GM18951 (cell line): Measurements from ENCODE around the gene ARL16.

ENCODE experiments used
- POLR2A ChIP-seq: IDR thresholded peaks from 4 replicates; pipeline ENCODE4 v1.6.1; 2011; ENCODE audit warnings: mild to moderate bottlenecking; ENCODE audit not compliant: insufficient read length, insufficient read depth; ENCODE audit errors: extremely low read depth
- in situ Hi-C: fragments of 300-500 bp; cut with MboI; formaldehyde crosslinking; loops from one replicate; pipeline ENCODE4 v1.12.0; 2022; ENCODE audit warnings: low sequenced_read_pairs, mixed read lengths, inconsistent platforms; ENCODE audit not compliant: unreplicated experiment

ARL16 gene

DNA sequence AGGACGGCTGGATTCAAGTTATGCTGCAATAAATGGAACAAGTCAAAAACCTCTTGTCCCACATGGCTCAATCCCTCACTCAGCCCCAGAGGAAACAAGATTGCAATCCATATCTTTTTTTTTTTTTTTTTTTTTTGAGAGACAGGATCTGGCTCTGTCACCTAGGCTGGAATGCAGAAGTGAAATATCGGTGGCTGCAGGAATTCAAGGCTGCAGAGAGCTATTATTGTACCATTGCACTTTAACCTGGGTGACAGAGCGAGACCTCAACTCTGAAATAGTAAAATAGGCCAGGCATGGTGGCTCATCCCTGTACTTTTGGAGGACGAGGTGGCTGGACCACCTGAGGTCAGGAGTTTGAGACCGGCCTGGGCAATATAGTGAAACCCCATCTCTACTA, 24.6 kb downstream of the ARL16 start:
- in situ Hi-C loops = no loop called here
- no peak for TF ChIP-seq POLR2A

DNA sequence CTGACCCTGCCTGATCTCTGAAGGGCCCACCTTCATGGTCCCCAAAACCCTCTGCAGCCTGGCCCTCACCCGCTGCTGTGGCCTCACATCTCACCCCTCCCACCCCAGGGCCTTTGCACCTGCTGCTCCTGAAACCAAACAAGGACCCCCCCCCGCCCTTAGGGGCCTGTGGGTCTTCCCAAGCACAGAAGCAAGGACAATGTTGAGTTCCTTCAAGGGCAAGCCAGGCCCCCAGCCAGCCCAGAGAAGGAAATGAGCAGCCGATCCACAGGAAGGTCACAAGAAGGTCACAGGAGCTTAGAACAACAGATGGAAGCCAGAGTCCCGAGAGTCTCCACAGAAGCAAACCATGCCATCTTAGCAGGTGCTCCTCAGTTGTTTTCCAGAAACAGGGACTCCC, 26.8 kb downstream of the ARL16 start:
- in situ Hi-C loops = no loop called here
- TF ChIP-seq POLR2A = no peak

DNA sequence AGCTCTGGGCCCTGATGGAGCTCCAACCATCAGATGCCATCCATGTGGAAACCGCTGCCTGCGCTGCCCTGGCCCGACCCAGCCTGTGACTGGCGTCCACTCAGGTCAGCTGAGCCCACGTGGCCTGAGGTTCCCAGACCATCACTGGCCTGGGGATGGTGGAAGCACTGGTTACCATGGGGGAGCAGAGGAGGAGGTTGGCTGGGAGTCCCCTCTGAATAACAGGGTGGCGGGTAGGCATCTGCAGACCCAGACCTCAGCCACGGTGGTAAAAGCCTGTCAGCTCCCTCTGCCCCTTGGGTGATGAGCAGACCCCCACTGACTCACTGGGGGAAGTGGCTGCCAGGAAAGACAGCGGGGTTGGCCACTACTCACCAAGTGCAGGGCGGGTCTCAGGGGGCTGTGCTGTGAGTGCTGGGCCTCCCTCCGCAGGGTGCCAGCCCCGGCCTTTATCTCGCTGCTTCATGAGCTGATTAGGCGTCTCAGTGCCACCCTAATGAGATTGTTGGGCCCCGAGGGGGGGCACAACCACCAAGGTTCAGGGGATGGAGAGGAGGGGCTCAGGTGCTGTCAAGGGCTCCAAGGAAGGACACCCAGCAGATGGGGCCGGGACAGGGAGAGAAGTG, 27.4 kb downstream of the ARL16 start, which contains the start of gene PDE6G:
Gene PDE6G, minus strand, starts transcription at position 425 of the 626 bp plus-strand sequence. CDS start 3,237 bp downstream, outside the sequence.
- in situ Hi-C loops = no loop called here
- no peak for TF ChIP-seq POLR2A

DNA sequence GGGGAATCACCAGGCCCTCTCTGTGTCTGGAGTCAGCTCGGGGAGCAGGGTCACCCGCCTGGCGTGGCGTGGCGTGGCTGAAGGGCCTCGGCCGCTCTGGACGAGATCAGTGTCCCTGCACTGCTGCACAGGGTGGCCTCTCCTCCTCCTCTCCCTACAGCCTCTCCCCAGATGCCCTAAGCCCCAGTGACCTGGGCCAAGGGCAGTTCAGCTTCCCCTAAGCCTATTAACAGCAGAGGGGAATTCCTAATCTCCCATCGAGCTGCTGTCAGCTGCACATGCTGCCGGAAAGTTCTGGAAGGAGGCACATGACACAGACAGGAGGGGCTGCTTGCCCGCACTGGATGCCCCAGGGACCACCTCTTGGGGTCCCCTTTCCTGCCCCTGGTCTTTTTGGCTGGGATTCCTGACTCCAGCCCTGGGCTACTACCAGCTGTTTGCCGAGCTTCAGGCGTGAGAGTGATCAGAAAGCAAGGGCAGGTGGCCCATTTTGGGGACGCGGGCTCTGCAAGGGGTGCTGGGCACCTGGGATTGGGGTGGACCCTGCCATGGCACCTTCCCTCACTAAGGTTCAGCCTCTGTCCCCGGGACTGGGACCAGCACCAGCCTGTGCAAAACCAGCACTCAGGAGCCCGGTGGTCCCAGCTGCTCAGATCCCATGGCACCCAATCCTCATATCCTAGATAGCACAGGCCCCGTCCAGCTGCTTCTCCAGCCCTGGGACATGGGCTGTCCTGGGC, 28.0 kb downstream of the ARL16 start:
- TF ChIP-seq POLR2A = no peak
- in situ Hi-C loops = no loop called here

DNA sequence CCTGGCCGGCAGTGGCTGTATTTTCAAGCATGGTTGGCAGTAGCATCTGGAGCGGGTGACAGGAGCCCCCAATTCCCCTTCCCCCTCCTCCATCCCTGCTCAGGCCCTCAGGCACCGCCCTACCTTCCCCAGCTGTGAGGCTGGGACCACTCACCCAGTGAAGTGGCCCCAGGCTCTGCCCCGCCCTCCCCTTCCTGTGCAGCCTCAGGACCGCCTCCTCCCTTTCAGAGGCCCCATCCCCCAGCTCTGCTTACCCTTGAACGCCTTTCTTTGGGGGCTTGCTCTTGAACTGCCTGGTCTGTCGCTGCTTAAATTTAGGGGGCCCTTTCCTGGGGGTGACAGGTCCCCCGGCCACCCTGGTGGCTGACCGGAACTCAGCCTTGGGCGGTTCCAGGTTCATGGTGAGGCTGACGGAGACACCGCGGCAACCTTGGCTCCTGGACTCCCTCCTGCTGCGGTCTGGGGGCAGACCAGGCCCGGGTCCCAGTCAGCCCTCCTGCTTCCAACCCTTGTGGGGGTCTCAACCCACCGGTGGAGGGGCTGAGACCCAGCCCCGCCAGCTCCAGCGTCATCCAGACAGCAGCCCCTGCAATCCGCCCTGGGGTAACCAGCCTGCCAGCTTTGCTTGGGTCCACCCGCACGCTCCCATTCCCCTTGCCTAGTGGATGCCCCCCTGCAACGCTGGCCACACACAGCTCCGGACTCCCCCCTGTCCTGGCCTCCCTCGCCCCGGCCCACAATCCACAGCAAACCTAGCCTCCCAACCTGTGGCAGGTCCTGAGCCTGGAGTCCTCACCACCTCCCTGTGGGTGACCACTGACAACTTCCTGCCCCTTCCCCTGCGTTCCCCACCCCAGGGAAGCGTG, 30.5 kb downstream of the ARL16 start:
- in situ Hi-C loops = no loop called here
- TF ChIP-seq POLR2A = no peak

DNA sequence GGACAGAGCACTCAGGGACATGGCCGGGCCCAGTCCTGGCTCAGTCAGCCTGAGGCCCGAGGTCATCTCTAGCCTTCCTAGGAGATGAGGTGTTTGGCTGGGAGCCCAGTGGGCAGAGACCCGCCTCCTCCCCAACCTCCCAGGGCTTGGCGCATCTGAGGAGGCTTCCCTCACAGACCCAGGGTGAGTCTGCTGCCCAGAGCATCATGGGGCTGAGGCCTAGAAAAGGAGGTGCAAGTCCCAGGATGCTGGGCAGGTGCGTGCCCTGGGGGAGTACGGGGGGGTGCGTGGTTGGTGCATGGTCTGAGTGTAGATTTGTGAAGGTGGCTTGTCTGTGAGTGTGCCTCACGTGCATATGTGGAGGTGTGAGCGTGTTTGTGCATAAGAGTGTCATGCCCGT, 31.9 kb downstream of the ARL16 start:
- in situ Hi-C loops = no loop called here
- TF ChIP-seq POLR2A = no peak

DNA sequence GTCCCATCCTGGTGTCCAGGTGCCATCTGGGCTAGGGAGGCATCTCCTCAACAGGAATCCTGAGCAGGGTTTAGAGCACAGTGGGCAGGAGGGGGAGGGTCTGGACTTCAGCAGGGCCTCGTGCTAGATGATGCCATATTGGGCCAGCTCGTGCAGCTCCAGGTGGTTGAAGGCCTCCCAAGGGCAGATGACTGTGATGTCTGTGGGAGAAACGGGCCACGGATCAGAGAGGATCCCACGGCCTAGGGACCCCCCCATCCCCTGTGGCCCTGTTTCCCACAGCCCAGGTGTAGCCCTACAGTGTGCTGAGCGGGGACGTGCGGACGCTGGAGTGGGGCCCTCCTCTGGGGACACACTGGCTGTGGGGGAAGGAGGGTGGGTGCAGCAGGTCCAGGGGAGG, 32.6 kb downstream of the ARL16 start:
- in situ Hi-C loops = no loop called here
- no peak for TF ChIP-seq POLR2A

DNA sequence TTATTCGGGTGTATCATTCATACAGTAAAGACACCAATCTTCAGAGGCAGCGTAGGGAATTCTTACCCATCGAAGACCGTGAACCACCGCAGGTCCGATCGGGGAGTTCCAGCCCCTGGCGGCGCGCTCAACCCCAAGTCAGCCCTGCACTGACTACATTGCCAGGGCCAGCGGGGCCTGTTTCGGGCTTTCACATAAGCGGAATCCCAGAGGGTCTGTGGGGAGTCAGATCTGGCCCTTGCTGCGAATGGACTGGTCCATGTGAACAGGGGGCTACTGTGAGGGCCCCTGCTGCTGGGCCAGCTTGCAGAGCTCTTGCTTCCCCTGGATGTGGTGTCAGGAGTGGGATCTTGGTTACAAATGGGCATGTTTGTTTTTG, 34.9 kb downstream of the ARL16 start:
- in situ Hi-C loops = no loop called here

DNA sequence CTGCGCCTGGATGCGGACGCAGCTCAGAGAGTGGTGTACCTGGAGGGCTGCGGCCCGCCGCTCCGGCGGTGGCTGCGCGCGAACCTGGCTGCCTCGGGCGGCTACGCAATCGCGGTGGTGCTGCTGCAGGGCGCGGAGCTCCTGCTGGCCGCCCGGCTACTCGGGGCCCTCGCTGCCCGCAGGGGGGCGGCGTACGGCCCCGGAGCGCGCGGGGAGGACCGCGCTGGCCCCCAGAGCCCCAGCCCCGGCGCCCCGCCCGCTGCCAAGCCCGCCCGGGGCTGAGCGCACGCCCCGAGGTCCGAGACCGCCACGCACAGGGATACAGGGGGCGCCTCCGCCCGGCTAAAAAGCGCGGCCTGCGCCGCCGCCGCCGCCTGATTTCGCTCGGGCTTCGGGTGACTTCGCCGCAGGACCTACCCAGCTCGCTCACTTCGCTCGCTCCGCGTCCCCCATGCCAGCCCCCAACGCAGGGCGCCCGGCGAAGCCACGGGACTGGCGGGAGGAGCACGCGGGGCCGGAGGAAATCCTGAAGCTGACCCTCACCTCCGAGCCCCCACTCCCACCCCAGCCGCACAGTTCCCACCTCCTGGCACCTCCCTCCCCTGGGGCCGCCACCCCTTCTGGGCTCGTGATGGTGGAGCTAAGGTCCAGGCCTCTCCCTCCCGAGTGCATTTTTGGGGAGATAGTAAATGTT, 35.4 kb downstream of the ARL16 start:
- no peak for TF ChIP-seq POLR2A
- in situ Hi-C loops = no loop called here

More for the DNA sequence above, 34.9 kb downstream of the ARL16 start:
- TF ChIP-seq POLR2A = no peak

DNA sequence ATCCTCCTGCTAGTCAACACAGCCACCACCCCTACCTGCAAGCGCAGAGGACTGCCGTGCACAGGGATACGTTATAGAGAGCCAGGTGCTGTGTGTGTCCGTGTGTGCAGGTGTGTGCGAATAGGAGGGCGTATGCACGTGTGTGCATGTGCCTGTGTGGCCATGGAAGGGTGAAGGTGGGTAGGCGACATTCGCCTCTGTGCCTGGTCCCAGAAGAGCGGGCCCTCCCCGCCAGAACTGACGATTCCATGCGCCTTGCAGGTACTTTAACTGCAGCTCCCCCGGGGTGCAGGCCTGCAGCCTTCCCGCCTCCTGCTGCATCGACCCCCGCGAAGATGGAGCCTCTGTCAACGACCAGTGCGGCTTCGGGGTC, 36.0 kb downstream of the ARL16 start:
- TF ChIP-seq POLR2A = no peak
- in situ Hi-C loops = no loop called here

DNA sequence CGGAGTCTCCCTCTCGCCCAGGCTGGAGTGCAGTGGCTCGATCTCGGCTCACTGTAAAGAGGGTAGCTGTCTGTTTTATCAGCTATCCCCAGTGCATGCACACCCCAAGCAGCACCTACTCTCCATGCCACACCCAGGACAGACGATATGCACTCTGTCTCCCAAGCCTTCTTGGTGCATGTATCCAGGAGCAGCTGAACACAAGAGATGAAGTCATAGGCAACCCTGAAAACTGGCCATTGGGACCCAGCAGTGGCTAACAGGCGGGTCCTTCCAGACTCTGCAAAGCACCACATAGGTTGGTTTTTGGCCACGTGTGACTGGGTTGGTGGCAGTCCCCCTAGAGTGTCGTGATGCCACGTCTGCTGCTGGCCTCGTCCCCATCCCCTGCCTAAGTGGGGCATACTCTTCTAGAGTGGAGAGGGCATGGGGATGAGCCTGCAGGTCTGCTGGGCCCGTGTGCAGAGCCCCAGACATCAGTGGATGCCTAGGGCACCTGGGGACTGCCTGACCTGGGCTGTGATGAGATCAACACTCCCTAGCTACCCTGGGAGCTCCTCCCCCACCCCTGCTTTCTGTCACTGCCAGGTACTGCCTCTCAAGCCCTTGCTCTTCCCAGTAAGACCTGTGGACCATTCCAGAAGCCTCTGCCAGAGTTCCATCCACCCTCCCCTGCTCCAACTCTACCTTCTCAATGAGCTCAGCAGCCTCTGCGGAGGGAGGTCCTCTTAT, 36.6 kb downstream of the ARL16 start:
- in situ Hi-C loops = no loop called here
- TF ChIP-seq POLR2A = no peak
